Ascending aorta (tissue), 2 donors: ENCODE data around the gene FHL1. TPM values are rescaled to one million over a fixed set of nuclear protein-coding genes. Genes with fewer than 3 reads are reported as not detected.

ENCODE experiments used
- DNase-seq, 2 donors: peaks; one replicate each; pipeline ENCODE4 v3.0.0-alpha.2; 2019; ENCODE audit warnings: low spot score in 2 of 2
- H3K27ac ChIP-seq, 2 donors: fragments of 200-600 bp; sonication (generic); one replicate each; pipeline ENCODE4 v1.5.1; 2016 to 2017; ENCODE audit warnings: mild to moderate bottlenecking in 1 of 2
- H3K27me3 ChIP-seq: fragments of 200-600 bp; sonication (generic); one replicate; pipeline ENCODE4 v1.5.1; 2017
- H3K36me3 ChIP-seq, 2 donors: fragments of 200-600 bp; sonication (generic); one replicate each; pipeline ENCODE4 v1.5.1; 2016
- H3K4me1 ChIP-seq, 2 donors: fragments of 200-600 bp; sonication (generic); one replicate each; pipeline ENCODE4 v1.5.1; 2016 to 2017; ENCODE audit warnings: mild to moderate bottlenecking in 1 of 2
- H3K4me3 ChIP-seq, 2 donors: fragments of 200-600 bp; sonication (generic); one replicate each; pipeline ENCODE4 v1.5.1; 2016 to 2017; ENCODE audit warnings: mild to moderate bottlenecking in 1 of 2
- H3K9me3 ChIP-seq, 2 donors: fragments of 200-600 bp; sonication (generic); one replicate each; pipeline ENCODE4 v1.5.1; 2016
- CTCF ChIP-seq, 3 experiments: fragments of 200-600 bp in 2 of 3; fragments of 450-650 bp in 1 of 3; sonication (generic) in 2 of 3; IDR thresholded peaks; one replicate each; pipeline ENCODE4 v1.5.1; 2016 to 2019; ENCODE audit warnings: antibody characterized with exemption in 3 of 3, mild to moderate bottlenecking in 1 of 3, moderate library complexity in 1 of 3
- intact Hi-C: fragments of 100-400 bp; cut with DNase I; formaldehyde crosslinking; loops from one replicate; pipeline ENCODE4 v1.15.1; 2023
- total RNA-seq: library from RNA; depleted of rRNA; stranded (reverse); fragments of >200 nt; gene quantifications from one replicate; pipeline ENCODE4 v1.1.0, GENCODE V29; 2016

FHL1 gene
- total RNA-seq, 1 donor from 2014 or later: 850 TPM

DNA sequence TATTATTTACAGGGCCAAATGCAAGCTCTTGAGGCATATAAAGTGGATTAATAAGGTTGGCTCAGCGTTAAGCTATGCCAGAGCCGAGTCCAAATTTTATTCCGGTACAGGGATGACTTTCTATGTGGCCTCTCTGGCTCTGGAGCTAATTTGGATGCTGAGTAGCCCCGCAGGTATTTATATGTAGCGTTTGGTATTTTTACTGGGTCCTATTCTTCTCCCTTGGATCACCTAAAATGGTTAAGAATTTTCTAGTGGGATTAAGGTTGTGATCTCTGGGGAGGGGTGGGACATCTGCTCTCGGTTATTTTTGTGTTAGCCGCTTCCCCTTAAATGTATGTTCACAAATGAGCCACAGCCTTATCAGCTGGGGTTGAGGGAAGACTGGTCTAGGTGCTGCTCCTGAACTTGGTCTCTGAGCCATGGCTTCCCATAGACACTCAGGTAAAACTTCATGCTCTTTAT lies 49.4 kb downstream of the FHL1 start:
- peak overlapping the region; percentile 59 to 85 for H3K27ac ChIP-seq
- intact Hi-C loops: no loop called here
- no peaks in the 10 kb centered on the region for H3K27me3 ChIP-seq
- TF ChIP-seq CTCF (IDR thresholded peaks at IDR 0.05): no peak
- H3K9me3 ChIP-seq: no peaks in the 10 kb centered on the region
- no peak for DNase-seq
- H3K4me1 ChIP-seq: peaks cover 0 to 18% of the 10 kb centered on the region in 2 donors
- peak overlapping the region in 1 of 2 donors; percentile 57 for H3K4me3 ChIP-seq
- no peaks in the 10 kb centered on the region for H3K36me3 ChIP-seq

- Histone ChIP-seq H3K4me1 (peaks cover 2 to 15% of the 10 kb centered on the region in 2 donors), H3K36me3 (no peaks in the 10 kb centered on the region), H3K27me3 (no peaks in the 10 kb centered on the region), H3K27ac (peak overlapping the region; percentile 59 to 85), H3K4me3 (peak overlapping the region; percentile 7 to 57), H3K9me3 (no peaks in the 10 kb centered on the region)
- TF ChIP-seq CTCF (IDR thresholded peaks at IDR 0.05): no peak
- no peak for DNase-seq
- intact Hi-C loops: no loop called here
Observed at GRCh38 chrX:136198010-136198409, 50.7 kb downstream of the FHL1 start.

DNA sequence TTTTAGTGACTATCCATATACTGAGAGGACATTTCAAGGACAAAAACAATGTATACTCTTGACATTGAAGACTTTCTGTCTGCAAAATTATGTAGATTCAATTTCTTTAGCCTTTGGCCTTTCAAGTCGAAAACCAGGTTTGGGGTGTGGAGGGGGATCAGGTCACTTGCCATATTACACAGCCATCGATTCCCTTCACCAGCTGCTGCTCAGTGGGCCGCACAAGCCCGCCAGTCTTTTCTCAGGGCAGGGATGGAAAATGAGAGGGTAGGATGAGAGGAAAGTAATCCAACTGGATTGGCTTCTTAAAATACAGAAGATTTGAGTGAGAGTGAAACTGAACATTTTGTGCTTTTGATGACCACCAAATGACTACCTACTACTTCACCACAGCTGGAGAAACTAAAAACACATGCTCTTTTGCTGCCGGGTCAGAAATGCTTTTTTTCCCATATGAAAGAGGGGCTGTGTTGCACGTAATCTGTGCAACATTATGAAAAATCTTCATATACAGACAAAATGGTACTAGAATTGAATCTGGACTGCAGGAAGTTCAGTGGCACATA lies 51.4 kb downstream of the FHL1 start:
- peak overlapping the region; percentile 59 to 85 for H3K27ac ChIP-seq
- no peaks in the 10 kb centered on the region for H3K27me3 ChIP-seq
- no peaks in the 10 kb centered on the region for H3K9me3 ChIP-seq
- H3K36me3 ChIP-seq: no peaks in the 10 kb centered on the region
- TF ChIP-seq CTCF (IDR thresholded peaks at IDR 0.05): no peak
- peak overlapping the region; percentile 7 to 57 for H3K4me3 ChIP-seq
- H3K4me1 ChIP-seq: peaks cover 2 to 9% of the 10 kb centered on the region in 2 donors
- intact Hi-C loops: no loop called here
- no peak for DNase-seq

GRCh38 chrX:136199365-136199764 lies 52.0 kb downstream of the FHL1 start:
- H3K4me3 ChIP-seq: peak overlapping the region; percentile 7 to 57
- peak overlapping the region; percentile 59 to 85 for H3K27ac ChIP-seq

DNA sequence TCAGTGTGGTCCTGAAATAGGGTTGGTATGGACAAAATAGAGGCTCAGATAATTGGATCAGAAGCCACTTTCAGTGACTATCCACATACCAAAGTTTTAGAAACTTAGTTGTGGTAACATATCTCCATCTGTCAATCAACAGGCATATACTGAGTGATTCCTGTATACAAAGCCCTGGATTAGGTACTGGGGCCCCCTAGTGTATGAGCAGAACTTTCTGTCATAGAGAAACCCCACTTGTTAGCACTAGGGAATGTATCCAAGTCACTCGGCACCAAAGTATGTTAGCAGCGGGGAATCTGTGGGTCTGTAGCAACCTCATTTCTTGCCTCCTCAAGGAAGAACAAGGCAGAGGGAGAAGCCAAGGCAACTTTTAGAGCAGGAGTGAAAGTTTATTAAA lies 53.1 kb downstream of the FHL1 start:
- Histone ChIP-seq H3K4me1 (peaks cover 2 to 15% of the 10 kb centered on the region in 2 donors), H3K36me3 (no peaks in the 10 kb centered on the region), H3K27ac (peak overlapping the region; percentile 59 to 85), H3K27me3 (no peaks in the 10 kb centered on the region), H3K9me3 (no peaks in the 10 kb centered on the region), H3K4me3 (peak overlapping the region; percentile 11 to 57)
- no peak for DNase-seq
- intact Hi-C loops: no loop called here
- TF ChIP-seq CTCF (IDR thresholded peaks at IDR 0.05): peak in 2 of 3 experiments; percentile 11 to 32

More at GRCh38 chrX:136199365-136199764, 52.0 kb downstream of the FHL1 start:
- peaks cover 2 to 11% of the 10 kb centered on the region in 2 donors for H3K4me1 ChIP-seq
- no peak for TF ChIP-seq CTCF (IDR thresholded peaks at IDR 0.05)
- no peak for DNase-seq
- intact Hi-C loops: no loop called here
- H3K9me3 ChIP-seq: no peaks in the 10 kb centered on the region
- H3K27me3 ChIP-seq: no peaks in the 10 kb centered on the region
- H3K36me3 ChIP-seq: no peaks in the 10 kb centered on the region
